ELF-1 (cell line): ENCODE data around the gene CRBN.
A peak's percentile ranks its signal among the peaks of the same experiment; 100 is the strongest.

Experiments
- DNase-seq: peaks from one replicate; pipeline ENCODE4 v3.0.0-alpha.2; 2016; ENCODE audit warnings: low read depth, low spot score

The CRBN gene

DNA sequence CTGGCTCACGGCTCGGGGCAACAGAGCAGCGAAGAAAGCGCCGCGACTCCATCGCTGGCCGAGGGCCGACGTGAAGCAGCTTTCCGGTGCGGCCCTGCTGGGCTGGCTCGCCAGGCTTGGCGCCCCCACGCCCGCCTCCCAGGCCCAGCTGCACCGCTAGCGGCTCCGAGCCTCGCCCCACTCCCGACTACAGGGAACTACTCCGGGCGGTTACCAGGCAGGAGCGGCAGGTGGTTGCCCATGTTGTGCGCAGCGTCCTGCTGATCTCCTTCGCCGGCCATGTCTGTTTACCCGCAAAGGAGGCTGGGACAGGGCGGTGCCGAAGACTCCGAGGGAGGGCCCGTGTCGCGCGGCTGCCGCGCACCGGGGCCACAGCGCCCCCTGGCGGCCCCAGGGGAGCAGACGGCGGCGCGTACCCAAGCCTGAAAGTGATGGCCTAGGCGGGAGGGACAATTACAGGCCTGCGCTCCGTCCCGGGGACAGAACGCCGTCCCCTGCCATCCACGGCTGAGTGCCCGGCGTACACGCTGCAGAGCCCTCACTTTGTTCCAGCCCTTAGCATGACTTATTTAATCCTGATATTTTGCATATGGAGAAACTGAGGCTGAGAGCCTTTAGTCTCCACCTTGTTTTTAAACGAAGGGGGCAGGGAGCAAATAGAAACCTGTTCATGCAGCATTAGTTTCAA lies at the start of gene CRBN:
CRBN (minus strand) TSS at position 285 of the 688 bp plus-strand sequence; CDS start at position 281, 4 bp downstream.
- peak; percentile 94 for DNase-seq

DNA sequence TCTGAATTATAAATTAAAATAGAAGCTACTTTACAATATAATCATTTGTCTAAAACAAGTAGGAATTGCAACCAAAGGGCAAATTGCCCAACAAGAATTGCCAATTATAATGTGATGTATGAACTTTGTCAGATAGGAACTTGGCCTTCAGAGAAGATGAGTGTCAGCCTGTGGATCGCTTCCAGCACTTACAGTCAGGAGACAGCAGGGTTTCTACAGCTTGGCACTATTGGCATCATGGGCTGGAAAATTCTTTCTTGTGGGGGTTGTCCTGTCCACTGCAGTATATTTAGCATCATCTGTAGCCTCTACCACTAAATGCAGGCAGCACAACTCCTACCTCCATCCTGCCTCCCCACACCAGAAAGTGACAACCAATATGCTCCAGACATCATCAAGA lies 48.1 kb upstream of the CRBN start:
- DNase-seq: no peak

DNA sequence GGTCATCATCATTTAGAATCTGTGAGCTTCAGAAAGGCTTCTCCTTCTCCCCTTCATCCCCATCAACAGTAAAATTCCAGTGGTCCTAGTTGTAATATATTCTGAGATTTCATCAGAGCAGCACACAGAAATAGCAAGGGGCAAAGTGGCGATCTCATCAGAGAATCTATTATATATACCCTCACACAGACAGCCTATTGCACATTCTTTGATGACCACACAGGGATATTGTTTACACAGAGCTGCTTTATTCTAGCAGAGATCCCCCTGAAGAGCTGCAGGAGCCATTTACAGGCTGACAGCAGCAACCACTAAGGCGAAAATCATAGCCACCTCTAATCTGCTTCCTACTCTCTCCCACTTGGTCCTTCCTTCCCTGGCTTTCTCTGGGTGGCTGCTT lies 42.0 kb upstream of the CRBN start:
- DNase-seq: no peak

DNA sequence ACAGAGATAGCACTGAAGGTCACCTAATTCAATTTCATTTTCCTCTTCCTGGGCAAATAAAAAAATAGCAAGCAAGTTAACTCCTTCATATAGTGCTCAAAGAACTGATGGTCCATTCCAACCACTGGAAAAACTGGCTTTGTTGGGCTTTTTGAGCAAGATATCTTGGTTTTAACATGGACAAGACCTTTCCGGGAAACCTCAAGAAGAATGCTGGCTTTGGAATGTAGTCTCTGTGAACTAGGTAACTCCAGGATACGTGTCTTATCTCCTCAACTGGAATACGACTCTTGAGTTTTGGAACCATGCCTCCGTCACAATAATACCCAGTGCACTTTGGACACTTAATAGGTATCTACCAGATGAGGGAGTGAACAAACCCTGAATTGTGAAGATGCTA lies 36.9 kb upstream of the CRBN start:
- no peak for DNase-seq

DNA sequence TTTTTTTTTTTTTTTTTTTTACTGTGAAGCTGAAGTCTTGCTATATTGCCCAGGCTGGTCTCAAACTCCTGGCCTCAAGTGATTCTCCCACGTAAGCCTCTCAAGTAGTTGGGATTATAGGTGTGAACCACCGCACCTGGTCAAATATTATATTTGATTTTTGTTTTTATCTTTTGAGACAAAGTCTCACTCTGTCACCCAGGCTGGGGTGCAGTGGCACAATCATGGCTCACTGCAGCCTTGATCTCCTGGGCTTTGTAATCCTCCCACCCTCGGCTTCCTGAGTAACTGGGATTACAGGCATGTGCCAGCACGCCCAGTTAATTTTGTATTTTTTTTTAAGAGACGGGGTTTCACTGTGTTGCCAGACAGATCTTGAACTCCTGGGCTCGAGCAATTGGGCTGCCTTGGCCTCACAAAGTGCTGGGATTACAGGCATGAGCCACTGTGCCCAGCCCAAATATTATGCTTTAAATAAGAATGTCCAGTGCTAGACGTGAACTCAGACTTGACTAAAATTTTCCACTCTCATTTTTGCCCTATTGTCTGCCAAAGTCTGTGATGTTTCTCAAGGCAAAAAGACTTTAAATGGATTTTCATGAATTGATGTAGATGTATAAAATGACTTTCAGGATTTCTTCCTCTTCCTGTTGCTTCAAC lies 33.4 kb upstream of the CRBN start:
- DNase-seq: no peak

DNA sequence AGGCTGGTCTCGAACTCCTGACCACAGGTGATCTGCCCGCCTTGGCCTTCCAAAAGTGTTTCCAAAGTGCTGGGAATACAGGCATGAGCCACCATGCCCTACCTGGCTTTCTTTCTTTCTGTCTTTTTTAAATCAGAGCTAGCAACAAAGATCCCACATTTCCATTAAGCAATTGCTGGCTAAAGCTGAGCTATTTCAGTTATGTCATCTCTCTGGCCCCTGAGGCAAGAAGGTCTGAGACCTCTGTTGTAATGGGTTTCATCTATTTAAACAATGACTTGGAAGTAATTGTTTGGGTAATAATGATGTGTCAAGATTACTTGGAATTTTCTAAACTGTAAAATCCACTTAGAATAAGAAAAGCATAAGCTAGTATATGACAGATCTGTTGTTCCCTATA lies 30.2 kb upstream of the CRBN start:
- DNase-seq: no peak

DNA sequence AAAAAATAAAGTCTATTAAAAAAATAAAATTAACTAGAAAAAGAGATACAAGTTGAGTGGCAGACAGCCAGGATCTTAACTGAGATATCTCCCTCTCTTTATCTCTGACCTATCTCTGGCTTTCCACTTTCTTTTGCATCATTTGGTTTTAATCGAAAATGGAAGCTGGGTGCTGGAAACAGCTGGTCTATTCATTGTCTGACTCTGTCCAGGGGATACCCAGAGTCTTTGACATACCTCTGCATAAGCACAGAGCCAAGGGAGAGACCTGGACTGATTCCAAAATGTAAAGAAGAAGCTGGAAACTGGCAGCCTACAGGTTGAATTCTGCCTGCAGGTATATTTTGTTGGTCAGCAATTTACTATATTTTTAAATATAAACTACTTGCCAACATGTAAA lies 29.6 kb upstream of the CRBN start:
- no peak for DNase-seq

DNA sequence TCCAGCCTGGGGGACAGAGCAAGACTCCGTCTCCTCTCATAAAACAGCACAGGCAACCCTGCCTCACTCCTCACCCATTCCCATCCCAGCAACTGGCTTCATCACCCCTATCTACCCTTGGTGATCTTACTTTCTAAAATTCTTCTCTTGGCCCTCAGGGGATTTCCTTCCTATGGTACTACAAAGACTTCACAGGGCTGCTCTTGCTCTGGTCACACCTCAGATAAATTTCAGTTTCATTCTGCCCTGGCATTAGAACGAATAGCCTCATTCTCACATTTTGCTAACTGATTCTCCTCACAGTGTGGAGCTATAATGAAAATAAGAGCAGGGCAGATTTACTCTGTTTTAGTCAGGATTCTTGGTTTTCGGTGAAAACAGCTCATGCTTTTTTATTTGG lies 22.1 kb upstream of the CRBN start:
- DNase-seq: no peak

DNA sequence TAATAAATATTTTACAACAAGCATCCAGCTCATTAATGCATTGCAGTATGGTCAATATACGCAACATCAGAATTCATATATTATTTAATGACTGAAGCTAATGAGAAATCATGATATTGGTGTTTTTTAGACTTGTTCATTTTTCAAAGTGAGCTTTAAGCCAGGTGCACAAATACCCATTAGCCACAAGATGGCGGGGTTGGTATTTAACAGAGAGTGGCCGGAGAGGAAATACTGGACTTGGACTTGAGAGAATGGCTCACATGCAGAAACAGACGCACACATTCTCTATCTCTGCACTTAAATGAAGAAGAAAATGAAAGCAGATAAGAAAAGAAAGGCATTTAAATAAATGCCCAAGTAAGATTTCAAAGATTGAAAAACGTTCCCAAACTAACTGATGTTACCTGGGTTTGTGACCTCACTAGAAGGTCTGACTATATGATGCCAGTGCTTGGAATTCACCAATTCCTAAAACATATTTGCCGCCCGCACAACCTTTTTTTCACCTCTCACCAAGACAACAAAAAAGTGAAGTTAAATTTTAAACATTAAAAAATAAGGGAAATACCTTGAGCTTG lies 21.2 kb upstream of the CRBN start:
- peak; percentile 39 for DNase-seq

DNA sequence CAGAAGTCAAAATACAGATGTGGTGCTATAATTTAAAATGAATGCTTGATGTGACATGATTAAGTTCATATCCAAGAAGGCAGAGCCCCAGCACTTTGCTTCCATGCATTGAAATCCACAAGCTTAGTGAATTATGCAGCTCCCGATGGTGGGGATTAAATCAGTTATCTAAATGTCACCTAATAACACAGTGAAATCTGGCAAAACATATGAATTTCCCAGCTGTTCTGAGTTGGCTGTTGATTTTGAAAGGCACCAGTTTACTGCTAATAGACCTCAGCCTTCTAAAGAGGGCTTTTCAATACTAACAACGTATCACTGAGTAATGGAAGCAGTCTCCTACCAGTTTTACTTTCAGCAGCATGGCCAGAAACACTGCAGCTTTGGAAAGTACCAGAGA lies 19.8 kb upstream of the CRBN start:
- no peak for DNase-seq

DNA sequence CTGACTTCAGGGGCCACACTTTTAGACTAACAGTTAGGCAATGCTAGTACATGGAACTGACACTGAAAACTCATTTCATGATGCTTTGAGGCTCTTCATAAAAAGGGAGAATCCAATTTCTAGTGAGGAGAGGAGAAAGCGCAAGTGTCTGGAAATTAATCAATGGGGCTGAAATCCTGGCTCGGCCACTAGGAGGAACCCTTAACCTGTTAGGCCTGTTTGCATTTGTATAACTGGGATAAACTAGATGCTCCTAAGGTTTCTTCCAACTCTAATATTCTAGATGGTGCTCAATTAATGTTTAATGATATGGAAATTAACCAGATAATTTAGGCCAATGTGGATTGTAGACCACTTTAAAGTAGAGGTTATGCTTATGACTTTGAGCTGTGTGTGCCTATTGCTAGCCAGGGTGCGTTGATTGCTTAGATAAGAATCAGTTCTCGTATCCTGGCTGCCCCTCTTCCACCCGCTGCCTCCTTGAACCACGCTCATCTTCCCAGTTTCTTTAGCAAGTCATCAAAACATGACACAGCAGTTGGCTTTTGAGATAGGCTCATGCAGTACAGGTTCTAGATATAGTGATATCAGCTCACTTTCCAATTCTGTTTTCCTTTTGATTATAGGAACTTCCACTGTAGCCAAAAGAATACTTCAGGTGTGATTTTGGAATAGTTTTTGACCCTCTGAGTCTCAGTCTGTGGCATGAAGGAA lies 16.8 kb upstream of the CRBN start:
- DNase-seq: peak; percentile 21

DNA sequence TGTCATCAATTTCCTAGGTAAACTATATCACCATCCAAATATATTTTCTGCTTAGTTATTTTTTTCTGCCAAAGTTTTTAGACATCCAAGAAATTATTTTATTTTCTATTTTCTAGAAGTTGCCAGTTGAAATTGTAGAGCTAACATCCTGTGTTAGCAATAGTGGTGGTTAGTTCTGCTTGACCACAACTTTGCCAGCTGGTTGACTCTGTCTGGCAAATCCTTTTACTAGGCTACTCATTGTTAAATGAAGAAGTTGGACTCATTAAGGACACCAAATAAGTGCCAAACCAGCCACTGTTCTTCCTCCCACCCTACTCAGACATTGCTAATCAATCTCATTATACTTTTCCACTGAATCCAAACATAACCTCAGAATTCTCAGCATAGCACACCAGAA lies 15.4 kb upstream of the CRBN start:
- DNase-seq: no peak

DNA sequence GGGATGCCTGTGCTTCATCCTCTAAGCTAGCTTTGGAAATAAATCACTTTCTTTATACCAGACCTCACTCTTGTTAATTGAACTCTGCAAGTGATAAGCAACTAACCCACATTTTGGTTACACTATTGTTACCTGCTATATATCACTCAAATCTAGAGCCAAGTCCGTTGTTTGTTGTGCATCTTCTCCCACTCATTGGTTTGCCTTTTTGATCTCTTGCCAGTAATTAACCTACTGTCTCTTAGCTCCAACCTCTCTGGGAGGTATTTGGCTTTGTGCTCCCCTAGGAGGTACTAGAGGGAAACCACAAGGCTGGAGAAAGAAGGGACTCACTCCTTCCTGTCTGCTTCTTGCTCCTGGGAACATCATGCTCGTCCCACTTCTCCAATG lies 12.8 kb upstream of the CRBN start:
- DNase-seq: no peak

DNA sequence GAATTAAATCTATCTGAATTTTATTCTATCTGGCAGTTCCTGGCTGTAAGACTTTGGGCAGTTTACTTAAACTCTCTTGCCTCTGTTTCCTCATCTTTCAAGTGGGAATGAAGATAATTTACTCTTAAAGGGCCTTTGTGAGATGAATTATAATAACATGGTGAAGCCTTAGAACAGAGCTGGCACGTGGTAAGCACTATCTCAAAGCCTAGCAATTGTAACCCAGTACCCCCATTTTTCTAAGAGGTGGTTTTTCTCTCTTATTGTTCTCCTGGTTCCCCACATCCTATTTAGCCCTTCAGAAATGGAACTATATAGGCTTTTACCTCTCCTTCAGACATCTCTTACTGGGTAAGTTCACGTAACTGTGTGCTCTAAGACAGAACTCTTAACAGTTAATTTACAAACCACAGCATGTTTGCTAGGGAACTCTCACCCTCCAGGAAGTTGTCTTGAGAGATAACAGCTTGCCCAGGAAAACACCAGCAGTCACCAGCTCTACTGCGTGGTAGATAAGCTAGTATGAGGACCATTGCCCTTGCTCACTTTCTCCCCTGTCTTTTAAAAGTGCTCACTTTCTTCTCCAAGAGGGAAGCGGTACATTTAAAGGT lies 12.3 kb upstream of the CRBN start:
- DNase-seq: no peak

DNA sequence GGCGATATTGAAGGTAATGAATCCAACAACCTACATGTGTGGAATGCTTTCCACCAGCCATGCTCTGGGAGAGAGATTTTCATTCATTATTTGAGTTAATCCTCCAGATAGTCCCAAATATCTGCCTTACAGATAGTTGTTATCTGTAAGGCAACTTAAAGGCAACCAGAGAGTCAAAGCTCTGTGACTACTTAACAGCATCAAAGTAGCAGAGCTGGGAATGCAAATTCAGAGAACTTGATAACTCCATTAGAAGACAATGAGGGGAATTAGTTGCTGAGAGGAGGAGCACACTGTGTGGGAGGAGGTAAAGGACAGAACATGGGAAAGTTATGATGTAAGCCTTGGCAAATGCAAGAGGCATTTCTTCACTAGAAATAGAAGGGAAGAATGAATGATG lies 10.5 kb upstream of the CRBN start:
- DNase-seq: no peak

DNA sequence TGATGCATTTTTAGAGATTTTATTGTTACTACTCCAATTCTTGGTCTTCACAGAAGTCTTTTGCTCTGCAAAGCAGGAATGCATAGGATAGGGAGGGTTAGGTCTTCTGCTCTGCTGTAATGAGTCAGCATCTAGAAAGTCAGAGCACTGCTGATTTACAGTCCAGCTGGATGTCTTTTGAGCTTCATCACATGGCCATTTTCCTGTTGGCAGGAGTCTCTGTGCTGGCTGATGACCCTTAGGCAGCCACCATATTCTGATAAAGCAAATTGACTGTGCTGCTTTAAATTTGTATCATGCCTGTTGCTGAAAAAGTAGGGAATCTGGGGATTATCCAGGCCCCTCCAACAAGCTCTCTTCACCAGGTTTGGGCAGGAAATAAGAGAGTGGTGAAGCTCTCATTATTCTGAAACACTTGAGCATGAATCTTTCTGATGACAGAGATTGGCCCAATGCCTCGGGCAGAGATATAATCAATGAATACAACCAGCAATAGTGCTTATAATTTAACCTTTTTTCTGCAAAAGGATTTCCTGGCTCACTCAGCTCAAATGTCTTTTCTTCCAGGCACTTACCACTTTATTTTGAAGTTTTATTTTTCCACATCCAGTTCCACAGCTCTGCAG lies 9.7 kb upstream of the CRBN start:
- peak; percentile 18 for DNase-seq

DNA sequence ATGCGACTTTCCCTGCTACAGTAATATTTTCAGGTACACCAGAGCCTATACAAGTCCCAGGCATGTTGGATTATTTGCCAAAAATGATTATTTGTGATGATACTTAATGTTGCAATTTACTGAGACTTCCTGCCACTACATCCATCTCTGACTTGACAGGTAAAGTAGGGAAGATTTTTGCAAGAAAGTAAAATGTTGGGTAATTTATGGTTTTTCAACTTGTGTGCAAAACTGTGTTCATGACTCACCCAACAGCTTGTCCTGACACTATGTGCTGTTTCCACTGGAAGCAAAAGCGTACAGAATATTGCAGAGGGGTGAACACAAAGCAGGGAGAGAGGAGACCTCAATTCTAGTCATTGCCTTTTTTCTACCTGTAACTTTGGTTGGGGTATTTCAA lies 5.4 kb upstream of the CRBN start:
- no peak for DNase-seq

DNA sequence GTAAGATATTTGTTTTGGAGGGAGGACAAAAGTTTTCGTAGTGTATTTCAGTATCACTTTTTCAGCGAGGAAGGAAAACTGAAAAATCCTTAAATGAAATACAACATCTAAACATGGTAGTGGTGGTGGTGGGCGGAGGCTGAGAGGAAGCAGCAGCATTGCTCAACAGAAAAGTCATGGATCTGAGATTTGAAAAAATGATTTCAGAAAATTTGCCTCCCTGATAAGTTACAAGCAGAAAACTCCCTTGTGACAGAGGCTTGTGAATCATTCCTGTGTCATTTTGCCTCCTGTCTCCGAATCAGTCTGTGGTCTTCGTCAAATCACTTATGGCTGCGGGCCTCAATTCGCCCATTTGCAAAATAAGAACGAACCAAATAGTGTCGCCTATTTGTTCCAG lies 965 bp upstream of the CRBN start:
- DNase-seq: no peak

DNA sequence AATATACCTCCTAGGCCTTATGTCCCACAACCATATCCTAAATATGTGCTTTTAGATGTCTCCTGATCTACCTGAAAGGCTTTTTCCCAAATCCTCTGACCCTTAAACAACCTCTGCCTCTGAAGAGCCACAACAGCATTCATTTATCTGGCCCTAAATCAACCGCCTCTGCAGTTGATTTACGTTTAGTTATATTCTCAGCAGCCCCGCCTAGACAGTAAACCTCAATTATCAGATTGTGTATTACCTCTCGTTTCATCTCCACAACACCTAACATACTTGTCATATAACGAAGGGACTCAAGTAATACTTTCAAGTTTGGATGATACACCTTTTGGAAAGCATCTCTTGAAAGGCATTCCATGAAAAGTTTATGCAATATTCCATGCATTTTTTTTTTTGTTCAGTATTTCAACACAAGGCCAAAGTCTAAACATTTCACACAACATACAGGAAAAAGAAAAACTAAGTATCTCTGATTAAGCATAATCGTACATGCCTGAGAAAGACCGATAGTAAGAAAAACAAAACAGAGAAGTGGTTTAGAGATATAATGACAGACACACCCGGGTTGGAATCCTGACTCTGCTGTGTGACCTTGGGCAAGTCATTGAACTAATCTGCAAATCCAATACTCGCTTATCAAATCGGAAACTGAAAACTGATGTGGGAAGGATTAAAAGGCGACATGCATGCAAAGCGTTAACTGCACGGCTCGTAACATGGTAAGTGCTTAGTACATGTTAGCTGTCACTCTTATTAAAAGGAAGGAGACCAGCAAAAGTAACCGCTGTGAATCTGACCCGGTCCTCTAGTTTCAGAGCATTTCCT lies 778 bp downstream of the CRBN start:
- no peak for DNase-seq

DNA sequence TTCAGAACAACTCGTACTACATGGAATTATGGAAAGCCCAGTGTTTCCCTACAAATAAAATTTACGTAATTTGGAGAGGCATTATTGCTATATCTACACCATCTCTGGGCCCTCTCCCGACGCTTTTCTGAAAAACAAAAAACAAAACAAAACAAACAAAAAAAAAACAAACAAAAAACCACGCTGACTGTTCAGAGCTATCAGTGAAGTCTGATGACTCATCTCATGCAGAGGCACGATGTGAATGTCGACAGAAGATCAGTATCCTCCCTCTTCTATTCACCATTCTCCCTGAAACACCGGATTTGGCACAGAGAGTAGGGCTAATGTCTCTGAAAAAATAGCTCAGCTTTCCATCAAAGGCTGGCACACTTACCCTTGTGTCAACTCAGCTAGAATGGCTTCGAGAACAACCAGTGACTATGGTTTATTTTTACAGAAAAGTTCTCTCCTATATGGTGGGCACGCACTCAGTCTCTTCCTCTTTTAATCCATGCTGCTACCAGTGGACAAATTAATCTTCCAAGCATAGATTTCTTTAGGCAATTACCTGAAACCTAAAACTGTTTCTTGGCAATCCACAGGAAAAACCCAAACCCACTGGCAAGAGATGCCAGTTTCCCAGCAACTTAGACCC lies 1.5 kb downstream of the CRBN start:
- DNase-seq: no peak
